Endothelial cell (in vitro differentiated cells): Measurements from ENCODE around the gene SMARCA2. TPM values are rescaled to one million over a fixed set of nuclear protein-coding genes. Genes with fewer than 3 reads are reported as not detected.

Source experiments
- DNase-seq: peaks from one replicate; pipeline ENCODE4 v3.0.0; 2021; ENCODE audit warnings: low spot score
- H3K27ac Mint-ChIP-seq: one replicate; pipeline ENCODE4 v1.8.0; 2021; ENCODE audit warnings: mixed read lengths, inconsistent platforms; ENCODE audit not compliant: unreplicated experiment
- H3K27me3 Mint-ChIP-seq: one replicate; pipeline ENCODE4 v1.8.0; 2021; ENCODE audit warnings: mild to moderate bottlenecking, moderate library complexity, mixed read lengths, inconsistent platforms; ENCODE audit not compliant: unreplicated experiment
- H3K36me3 Mint-ChIP-seq: one replicate; pipeline ENCODE4 v1.8.0; 2021; ENCODE audit warnings: mild to moderate bottlenecking, low read depth, mixed read lengths, inconsistent platforms; ENCODE audit not compliant: unreplicated experiment
- H3K4me1 Mint-ChIP-seq: one replicate; pipeline ENCODE4 v1.8.0; 2021; ENCODE audit warnings: mild to moderate bottlenecking, mixed read lengths, inconsistent platforms; ENCODE audit not compliant: unreplicated experiment
- H3K4me3 Mint-ChIP-seq: one replicate; pipeline ENCODE4 v1.8.0; 2021; ENCODE audit warnings: mild to moderate bottlenecking, mixed read lengths, inconsistent platforms; ENCODE audit not compliant: unreplicated experiment
- H3K9me3 Mint-ChIP-seq: one replicate; pipeline ENCODE4 v1.8.0; 2021; ENCODE audit warnings: mixed read lengths, inconsistent platforms; ENCODE audit not compliant: unreplicated experiment
- CTCF ChIP-seq: fragments of 200-600 bp; sonication (generic); IDR thresholded peaks from one replicate; pipeline ENCODE4 v1.5.0; 2021; ENCODE audit warnings: antibody characterized with exemption; ENCODE audit not compliant: unreplicated experiment
- total RNA-seq: library from RNA; stranded (reverse); fragmentation: NEBNext Ultra II Directional; extraction: Animal tissue kit (Norgen Biotek cat#: 25700); gene quantifications from one replicate; pipeline ENCODE4 v1.2.1, GENCODE V29; 2021; ENCODE audit not compliant: unreplicated experiment

The SMARCA2 gene
- total RNA-seq, 1 donor from 2014 or later: 43.7 TPM

GRCh38 chr9:2181792-2182191 is 166.6 kb downstream of the SMARCA2 start:
- Mint-ChIP-seq H3K4me1 (peaks cover 14% of the 10 kb centered on the region), H3K36me3 (no peaks in the 10 kb centered on the region), H3K27me3 (no peaks in the 10 kb centered on the region), H3K9me3 (no peaks in the 10 kb centered on the region), H3K27ac (no peak overlapping the region), H3K4me3 (no peak overlapping the region)
- DNase-seq: peak; percentile 71
- peak; percentile 65 for TF ChIP-seq CTCF

GRCh38 chr9:2190939-2191608 is 175.9 kb downstream of the SMARCA2 start:
- no peak for DNase-seq

GRCh38 chr9:2191609-2191972 is 176.4 kb downstream of the SMARCA2 start:
- TF ChIP-seq CTCF: no peak
- Mint-ChIP-seq H3K27ac (no peak overlapping the region), H3K9me3 (no peaks in the 10 kb centered on the region), H3K36me3 (peaks cover 6% of the 10 kb centered on the region), H3K27me3 (peaks cover 2% of the 10 kb centered on the region), H3K4me3 (no peak overlapping the region), H3K4me1 (no peaks in the 10 kb centered on the region)
- DNase-seq: no peak

More at GRCh38 chr9:2190939-2191608, 175.9 kb downstream of the SMARCA2 start:
- H3K4me3 Mint-ChIP-seq: no peak overlapping the region
- H3K27me3 Mint-ChIP-seq: peaks cover 2% of the 10 kb centered on the region
- TF ChIP-seq CTCF: no peak
- H3K36me3 Mint-ChIP-seq: peaks cover 6% of the 10 kb centered on the region
- H3K9me3 Mint-ChIP-seq: no peaks in the 10 kb centered on the region
- no peak overlapping the region for H3K27ac Mint-ChIP-seq
- H3K4me1 Mint-ChIP-seq: no peaks in the 10 kb centered on the region

- no peak for DNase-seq
- Mint-ChIP-seq H3K4me1 (no peaks in the 10 kb centered on the region), H3K27ac (no peak overlapping the region), H3K36me3 (peaks cover 6% of the 10 kb centered on the region), H3K9me3 (no peaks in the 10 kb centered on the region), H3K4me3 (no peak overlapping the region), H3K27me3 (peaks cover 2% of the 10 kb centered on the region)
- no peak for TF ChIP-seq CTCF
Measured at GRCh38 chr9:2192356-2192979, 177.3 kb downstream of the SMARCA2 start.

- no peak overlapping the region for H3K27ac Mint-ChIP-seq
- peaks cover 5% of the 10 kb centered on the region for H3K36me3 Mint-ChIP-seq
- H3K4me1 Mint-ChIP-seq: no peaks in the 10 kb centered on the region
- DNase-seq: no peak
- no peak overlapping the region for H3K4me3 Mint-ChIP-seq
- TF ChIP-seq CTCF: no peak
- peaks cover 2% of the 10 kb centered on the region for H3K27me3 Mint-ChIP-seq
- H3K9me3 Mint-ChIP-seq: no peaks in the 10 kb centered on the region
Measured at GRCh38 chr9:2193552-2193951, 178.4 kb downstream of the SMARCA2 start.
